ENCODE measurements around the gene C4orf54.

C4orf54 gene

DNA sequence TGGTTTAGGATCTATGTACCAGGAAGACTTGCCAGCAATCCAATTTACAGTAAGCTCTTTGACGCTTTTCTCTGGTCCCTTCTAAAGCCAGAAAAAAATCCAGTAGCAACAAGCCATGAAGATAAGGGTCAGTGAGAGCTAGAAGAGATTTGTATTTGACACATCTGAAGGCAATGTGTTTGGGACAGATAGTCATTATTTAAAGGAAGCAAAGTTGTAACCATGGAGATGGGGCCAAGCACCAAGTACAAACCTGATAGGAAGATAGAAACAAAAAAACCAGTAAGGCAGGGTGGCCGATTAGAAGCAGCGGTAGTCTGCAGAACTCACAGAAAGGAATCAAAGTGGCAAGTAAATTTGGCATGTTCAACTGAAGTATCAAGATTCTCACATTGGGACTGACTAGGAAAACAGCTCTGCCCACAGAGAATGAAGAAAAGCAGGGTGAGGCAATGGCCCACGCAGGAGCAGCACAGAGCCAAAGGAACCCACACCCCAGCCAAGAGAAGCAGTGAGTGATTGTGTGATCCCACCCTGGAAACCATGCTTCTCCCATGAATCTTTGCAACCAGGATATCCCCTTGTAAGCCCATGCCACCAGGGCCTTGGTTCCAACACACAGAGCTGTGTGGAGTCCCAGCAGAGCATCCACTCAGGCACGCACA, 12.9 kb upstream of the C4orf54 start:
- TF ChIP-seq, protein P1, sequence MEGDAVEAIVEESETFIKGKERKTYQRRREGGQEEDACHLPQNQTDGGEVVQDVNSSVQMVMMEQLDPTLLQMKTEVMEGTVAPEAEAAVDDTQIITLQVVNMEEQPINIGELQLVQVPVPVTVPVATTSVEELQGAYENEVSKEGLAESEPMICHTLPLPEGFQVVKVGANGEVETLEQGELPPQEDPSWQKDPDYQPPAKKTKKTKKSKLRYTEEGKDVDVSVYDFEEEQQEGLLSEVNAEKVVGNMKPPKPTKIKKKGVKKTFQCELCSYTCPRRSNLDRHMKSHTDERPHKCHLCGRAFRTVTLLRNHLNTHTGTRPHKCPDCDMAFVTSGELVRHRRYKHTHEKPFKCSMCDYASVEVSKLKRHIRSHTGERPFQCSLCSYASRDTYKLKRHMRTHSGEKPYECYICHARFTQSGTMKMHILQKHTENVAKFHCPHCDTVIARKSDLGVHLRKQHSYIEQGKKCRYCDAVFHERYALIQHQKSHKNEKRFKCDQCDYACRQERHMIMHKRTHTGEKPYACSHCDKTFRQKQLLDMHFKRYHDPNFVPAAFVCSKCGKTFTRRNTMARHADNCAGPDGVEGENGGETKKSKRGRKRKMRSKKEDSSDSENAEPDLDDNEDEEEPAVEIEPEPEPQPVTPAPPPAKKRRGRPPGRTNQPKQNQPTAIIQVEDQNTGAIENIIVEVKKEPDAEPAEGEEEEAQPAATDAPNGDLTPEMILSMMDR (IDR thresholded peaks at IDR 0.05; ENCODE audit: insufficient read depth, low read length, poor library complexity, severe bottlenecking): no peak
- DNase-seq (ENCODE audit: extremely low read depth, insufficient read length): no peak
- no peak overlapping the region for H3K4me3 ChIP-seq (replicated peaks; ENCODE audit: low read depth, low read length)
- no peaks in the 10 kb centered on the region for H3K27me3 ChIP-seq (replicated peaks; ENCODE audit: control insufficient read depth, insufficient read depth, low read length)
- no peaks in the 10 kb centered on the region for H3K36me3 ChIP-seq (ENCODE audit: control insufficient read depth, insufficient read depth, low read length)

GRCh38 chr4:99669084-99669483, 11.5 kb upstream of the C4orf54 start:
- Histone ChIP-seq H3K36me3 (ENCODE audit: control insufficient read depth, insufficient read depth, low read length) (no peaks in the 10 kb centered on the region), H3K4me3 (replicated peaks; ENCODE audit: low read depth, low read length) (no peak overlapping the region), H3K27me3 (replicated peaks; ENCODE audit: control insufficient read depth, insufficient read depth, low read length) (no peaks in the 10 kb centered on the region)
- DNase-seq (ENCODE audit: extremely low read depth, insufficient read length): no peak
- TF ChIP-seq, protein P1 (IDR thresholded peaks at IDR 0.05; ENCODE audit: insufficient read depth, low read length, poor library complexity, severe bottlenecking): no peak

DNA sequence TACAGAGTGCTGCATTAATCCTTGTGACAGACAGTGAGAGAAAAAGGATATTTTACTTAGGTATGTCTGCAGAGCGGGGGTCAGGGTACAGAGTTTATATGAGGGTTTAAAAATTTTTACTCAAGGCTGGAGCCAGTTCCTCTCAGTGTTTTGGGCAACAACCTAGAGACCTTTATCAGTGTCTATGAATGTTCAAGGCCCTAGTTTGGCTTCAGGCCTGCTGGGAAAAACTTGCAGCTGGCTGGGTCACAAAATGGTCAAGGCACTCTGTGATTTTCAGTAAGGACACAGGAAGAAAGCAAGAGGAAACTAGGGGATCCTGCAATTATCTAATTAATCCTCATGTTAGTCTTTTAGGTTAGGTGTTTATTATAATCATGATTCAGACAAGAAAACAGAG, 10.8 kb upstream of the C4orf54 start:
- no peak for DNase-seq (ENCODE audit: extremely low read depth, insufficient read length)
- TF ChIP-seq, protein P1 (IDR thresholded peaks at IDR 0.05; ENCODE audit: insufficient read depth, low read length, poor library complexity, severe bottlenecking): no peak
- Histone ChIP-seq H3K36me3 (ENCODE audit: control insufficient read depth, insufficient read depth, low read length) (no peaks in the 10 kb centered on the region), H3K4me3 (replicated peaks; ENCODE audit: low read depth, low read length) (no peak overlapping the region), H3K27me3 (replicated peaks; ENCODE audit: control insufficient read depth, insufficient read depth, low read length) (no peaks in the 10 kb centered on the region)

- no peak for DNase-seq (ENCODE audit: extremely low read depth, insufficient read length)
- TF ChIP-seq, protein P1 (IDR thresholded peaks at IDR 0.05; ENCODE audit: insufficient read depth, low read length, poor library complexity, severe bottlenecking): no peak
- no peaks in the 10 kb centered on the region for H3K27me3 ChIP-seq (replicated peaks; ENCODE audit: control insufficient read depth, insufficient read depth, low read length)
- H3K4me3 ChIP-seq (replicated peaks; ENCODE audit: low read depth, low read length): no peak overlapping the region
- H3K36me3 ChIP-seq (ENCODE audit: control insufficient read depth, insufficient read depth, low read length): no peaks in the 10 kb centered on the region
Measured at GRCh38 chr4:99665983-99666382, 8.4 kb upstream of the C4orf54 start.

DNA sequence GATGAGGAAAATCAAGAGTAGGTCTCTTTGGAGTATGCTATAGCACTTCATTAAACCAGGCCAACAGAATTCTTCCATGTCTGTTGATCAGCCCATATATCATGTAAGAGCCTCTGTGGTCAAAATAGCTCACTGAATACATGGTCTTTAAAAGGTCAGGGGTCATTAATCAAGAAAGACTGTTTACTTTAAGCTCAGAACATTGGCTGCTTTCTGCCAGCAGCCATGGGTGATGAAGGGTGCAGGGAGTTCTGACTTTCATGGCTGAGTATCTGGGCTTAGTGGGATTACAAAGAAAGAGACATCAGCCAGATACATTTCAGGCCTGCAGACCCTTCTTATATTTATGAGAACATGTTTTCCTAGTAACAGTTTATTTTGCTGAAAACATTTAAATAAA, 7.1 kb upstream of the C4orf54 start:
- Histone ChIP-seq H3K27me3 (replicated peaks; ENCODE audit: control insufficient read depth, insufficient read depth, low read length) (no peaks in the 10 kb centered on the region), H3K4me3 (replicated peaks; ENCODE audit: low read depth, low read length) (no peak overlapping the region), H3K36me3 (ENCODE audit: control insufficient read depth, insufficient read depth, low read length) (no peaks in the 10 kb centered on the region)
- no peak for DNase-seq (ENCODE audit: extremely low read depth, insufficient read length)
- TF ChIP-seq, protein P1 (IDR thresholded peaks at IDR 0.05; ENCODE audit: insufficient read depth, low read length, poor library complexity, severe bottlenecking): no peak

GRCh38 chr4:99661907-99662306, 4.3 kb upstream of the C4orf54 start:
- DNase-seq (ENCODE audit: extremely low read depth, insufficient read length): no peak
- no peaks in the 10 kb centered on the region for H3K36me3 ChIP-seq (ENCODE audit: control insufficient read depth, insufficient read depth, low read length)
- TF ChIP-seq, protein P1 (IDR thresholded peaks at IDR 0.05; ENCODE audit: insufficient read depth, low read length, poor library complexity, severe bottlenecking): no peak
- no peaks in the 10 kb centered on the region for H3K27me3 ChIP-seq (replicated peaks; ENCODE audit: control insufficient read depth, insufficient read depth, low read length)
- H3K4me3 ChIP-seq (replicated peaks; ENCODE audit: low read depth, low read length): no peak overlapping the region

Data from GM06990 (cell line).